ENCODE data around the gene ATP6V0E1. TPM values are rescaled to one million over a fixed set of nuclear protein-coding genes. Genes with fewer than 3 reads are reported as not detected.

Gene ATP6V0E1
- total RNA-seq = 100 to 1,000 TPM; 168 to 192 TPM

- POLR2A ChIA-PET = interaction anchor here (0.7 to 1.6 kb wide), 3 partner anchors 52 to 348 kb away, joined by 3 to 10 read pairs (median 4); no protein-coding TSS in a partner anchor
- H3K4me1 Mint-ChIP-seq = peaks cover 37% of the 10 kb centered on the region
- H3K36me3 Mint-ChIP-seq (ENCODE audit: low read depth) = peaks cover 30% of the 10 kb centered on the region
- no peaks in the 10 kb centered on the region for H3K27me3 Mint-ChIP-seq
- H3K27ac Mint-ChIP-seq = peak within 1 kb of the TSS; percentile 99
- CTCF ChIA-PET = interaction anchor here (0.6 to 1.9 kb wide), 20 partner anchors 11 to 795 kb away, joined by 3 to 7 read pairs (median 4); partner anchors contain the start of genes BNIP1, RPL26L1 and STK10
- H3K9me3 Mint-ChIP-seq = no peaks in the 10 kb centered on the region
- H3K4me3 Mint-ChIP-seq = peak within 1 kb of the TSS; percentile 97
- DNase-seq = peak; percentile 94
These were observed at the start of gene ATP6V0E1 for GRCh38 chr5:172983542-172984243. ATP6V0E1 (plus strand) TSS chr5:172983771; CDS start chr5:172983861, 90 bp downstream.

GRCh38 chr5:172935096-172935495 lies 48.5 kb upstream of the ATP6V0E1 start:
- Mint-ChIP-seq H3K27me3 (no peaks in the 10 kb centered on the region), H3K9me3 (no peaks in the 10 kb centered on the region), H3K36me3 (ENCODE audit: low read depth) (no peaks in the 10 kb centered on the region), H3K4me1 (peaks cover 2% of the 10 kb centered on the region), H3K27ac (no peak overlapping the region), H3K4me3 (no peak overlapping the region)
- CTCF ChIA-PET = interaction anchor here (1.5 to 4.8 kb wide), 3 partner anchors 10 to 221 kb away, joined by 5 to 52 read pairs (median 11); no protein-coding TSS in a partner anchor
- DNase-seq = no peak
- POLR2A ChIA-PET = no interaction called here

GRCh38 chr5:172936401-172936800 lies 47.2 kb upstream of the ATP6V0E1 start:
- Mint-ChIP-seq H3K4me3 (no peak overlapping the region), H3K36me3 (ENCODE audit: low read depth) (no peaks in the 10 kb centered on the region), H3K4me1 (peaks cover 2% of the 10 kb centered on the region), H3K9me3 (no peaks in the 10 kb centered on the region), H3K27ac (peak overlapping the region; percentile 55), H3K27me3 (no peaks in the 10 kb centered on the region)
- ChIA-PET CTCF (interaction anchor here (0.7 to 3.5 kb wide), 7 partner anchors 8 to 235 kb away, joined by 3 to 13 read pairs (median 4); partner anchors contain the start of gene RPL26L1), POLR2A (no interaction called here)
- DNase-seq = no peak

GRCh38 chr5:172939071-172939470 lies 44.5 kb upstream of the ATP6V0E1 start:
- Mint-ChIP-seq H3K4me1 (no peaks in the 10 kb centered on the region), H3K36me3 (ENCODE audit: low read depth) (no peaks in the 10 kb centered on the region), H3K4me3 (no peak overlapping the region), H3K9me3 (no peaks in the 10 kb centered on the region), H3K27me3 (no peaks in the 10 kb centered on the region), H3K27ac (no peak overlapping the region)
- ChIA-PET CTCF (interaction anchor here (0.6 to 1.7 kb wide), 5 partner anchors 12 to 1032 kb away, joined by 3 to 4 read pairs (median 3); partner anchors contain the start of gene DUSP1), POLR2A (no interaction called here)
- no peak for DNase-seq

GRCh38 chr5:172939611-172940267 lies 43.8 kb upstream of the ATP6V0E1 start:
- Mint-ChIP-seq H3K27me3 (no peaks in the 10 kb centered on the region), H3K9me3 (no peaks in the 10 kb centered on the region), H3K27ac (no peak overlapping the region), H3K4me1 (no peaks in the 10 kb centered on the region), H3K4me3 (no peak overlapping the region), H3K36me3 (ENCODE audit: low read depth) (no peaks in the 10 kb centered on the region)
- DNase-seq = no peak
- POLR2A ChIA-PET = no interaction called here
- CTCF ChIA-PET = interaction anchor here (0.6 to 1.8 kb wide), 6 partner anchors 8 to 883 kb away, joined by 3 to 10 read pairs (median 3); partner anchors contain the start of gene DUSP1

- Mint-ChIP-seq H3K36me3 (ENCODE audit: low read depth) (no peaks in the 10 kb centered on the region), H3K9me3 (no peaks in the 10 kb centered on the region), H3K4me1 (no peaks in the 10 kb centered on the region), H3K27me3 (no peaks in the 10 kb centered on the region), H3K4me3 (no peak overlapping the region), H3K27ac (no peak overlapping the region)
- no peak for DNase-seq
- ChIA-PET POLR2A (no interaction called here), CTCF (interaction anchor here (0.6 to 1.8 kb wide), 5 partner anchors 9 to 226 kb away, joined by 3 to 10 read pairs (median 3); partner anchors contain the start of gene DUSP1)
These were observed 43.1 kb upstream of the ATP6V0E1 start for GRCh38 chr5:172940268-172941066.

- ChIA-PET CTCF (interaction anchor here (1.4 to 1.8 kb wide), 2 partner anchors 9 to 89 kb away, joined by 3 to 10 read pairs; no protein-coding TSS in a partner anchor), POLR2A (no interaction called here)
- Mint-ChIP-seq H3K4me3 (no peak overlapping the region), H3K27ac (no peak overlapping the region), H3K9me3 (no peaks in the 10 kb centered on the region), H3K27me3 (no peaks in the 10 kb centered on the region), H3K36me3 (ENCODE audit: low read depth) (no peaks in the 10 kb centered on the region), H3K4me1 (no peaks in the 10 kb centered on the region)
- no peak for DNase-seq
These were observed 42.5 kb upstream of the ATP6V0E1 start for GRCh38 chr5:172941067-172941516.

- DNase-seq = no peak
- no peaks in the 10 kb centered on the region for H3K27me3 Mint-ChIP-seq
- ChIA-PET CTCF (interaction anchor here (0.7 to 1.5 kb wide), 2 partner anchors 17 to 228 kb away, joined by 3 read pairs; partner anchors contain the start of gene RPL26L1), POLR2A (interaction anchor here (0.6 kb wide), 1 partner anchor 33 kb away, joined by 3 read pairs; no protein-coding TSS in a partner anchor)
- H3K27ac Mint-ChIP-seq = no peak overlapping the region
- no peaks in the 10 kb centered on the region for H3K9me3 Mint-ChIP-seq
- no peaks in the 10 kb centered on the region for H3K4me1 Mint-ChIP-seq
- no peaks in the 10 kb centered on the region for H3K36me3 Mint-ChIP-seq (ENCODE audit: low read depth)
- no peak overlapping the region for H3K4me3 Mint-ChIP-seq
These were observed 41.0 kb upstream of the ATP6V0E1 start for GRCh38 chr5:172942556-172942955.

GRCh38 chr5:172943283-172943841 lies 40.2 kb upstream of the ATP6V0E1 start:
- no peak overlapping the region for H3K4me3 Mint-ChIP-seq
- CTCF ChIA-PET = interaction anchor here (1.5 kb wide), 1 partner anchor 229 kb away, joined by 3 read pairs; no protein-coding TSS in a partner anchor
- H3K27ac Mint-ChIP-seq = no peak overlapping the region
- H3K4me1 Mint-ChIP-seq = no peaks in the 10 kb centered on the region
- no peaks in the 10 kb centered on the region for H3K36me3 Mint-ChIP-seq (ENCODE audit: low read depth)
- POLR2A ChIA-PET = no interaction called here
- no peaks in the 10 kb centered on the region for H3K9me3 Mint-ChIP-seq
- H3K27me3 Mint-ChIP-seq = no peaks in the 10 kb centered on the region
- DNase-seq = no peak

- Mint-ChIP-seq H3K36me3 (ENCODE audit: low read depth) (no peaks in the 10 kb centered on the region), H3K4me1 (no peaks in the 10 kb centered on the region), H3K4me3 (no peak overlapping the region), H3K9me3 (no peaks in the 10 kb centered on the region), H3K27ac (no peak overlapping the region), H3K27me3 (no peaks in the 10 kb centered on the region)
- CTCF ChIA-PET = no interaction called here
- DNase-seq = no peak
- POLR2A ChIA-PET = no interaction called here
These were observed 39.7 kb upstream of the ATP6V0E1 start for GRCh38 chr5:172943906-172944305.

- no peaks in the 10 kb centered on the region for H3K27me3 Mint-ChIP-seq
- no peaks in the 10 kb centered on the region for H3K4me1 Mint-ChIP-seq
- H3K4me3 Mint-ChIP-seq = no peak overlapping the region
- ChIA-PET POLR2A (no interaction called here), CTCF (interaction anchor here (1.4 kb wide), 1 partner anchor 9 kb away, joined by 5 read pairs; no protein-coding TSS in a partner anchor)
- no peak for DNase-seq
- H3K36me3 Mint-ChIP-seq (ENCODE audit: low read depth) = no peaks in the 10 kb centered on the region
- H3K9me3 Mint-ChIP-seq = no peaks in the 10 kb centered on the region
- H3K27ac Mint-ChIP-seq = no peak overlapping the region
These were observed 38.8 kb upstream of the ATP6V0E1 start for GRCh38 chr5:172944741-172945140.

GRCh38 chr5:172945151-172945550 lies 38.4 kb upstream of the ATP6V0E1 start:
- Mint-ChIP-seq H3K9me3 (no peaks in the 10 kb centered on the region), H3K4me1 (no peaks in the 10 kb centered on the region), H3K27me3 (no peaks in the 10 kb centered on the region), H3K27ac (no peak overlapping the region), H3K36me3 (ENCODE audit: low read depth) (no peaks in the 10 kb centered on the region), H3K4me3 (no peak overlapping the region)
- POLR2A ChIA-PET = no interaction called here
- CTCF ChIA-PET = interaction anchor here (1.4 kb wide), 1 partner anchor 10 kb away, joined by 5 read pairs; no protein-coding TSS in a partner anchor
- no peak for DNase-seq

All from activated CD4-positive, alpha-beta T cell treated with anti-CD3 and anti-CD28 coated beads, Interleukin-2, amount 10 ng/mL, durations not matched to agents 7 days and 5 days (primary cell).